HEK293 (cell line): ENCODE data around the gene VPS13D.

Source experiments
- CTCF ChIA-PET: fragments of 350-600 bp; formaldehyde crosslinking; extraction: SDS; loops from one replicate; lab custom pipeline; 2021; ENCODE audit warnings: antibody characterized with exemption; lab: Yijun Ruan, JAX
- POLR2A ChIA-PET: fragments of 300-600 bp; formaldehyde crosslinking; extraction: SDS; loops from one replicate; lab custom pipeline; 2020; ENCODE audit warnings: antibody characterized with exemption, inconsistent platforms; lab: Yijun Ruan, JAX
- H3K27ac ChIP-seq: fragments of 200-500 bp; sonication (Bioruptor generic); 2 replicates; pipeline ENCODE4 v1.5.1; 2014; ENCODE audit warnings: low read depth, low read length, control low read depth, inconsistent platforms; ENCODE audit errors: extremely low read depth
- H3K36me3 ChIP-seq, 2 experiments: fragments of 200-500 bp in 1 of 2; sonication (Bioruptor generic) in 1 of 2; 1 replicate in 1 of 2; 2 replicates in 1 of 2; pipeline ENCODE4 v1.5.1; 2014 to 2017; ENCODE audit warnings: inconsistent platforms in 2 of 2, low read length in 2 of 2; ENCODE audit not compliant: control insufficient read depth in 2 of 2, insufficient read depth in 1 of 2
- H3K4me1 ChIP-seq: fragments of 200-500 bp; sonication (Bioruptor generic); 2 replicates; pipeline ENCODE4 v1.5.1; 2014; ENCODE audit warnings: mild to moderate bottlenecking, low read length, inconsistent platforms; ENCODE audit not compliant: control insufficient read depth, insufficient read depth
- H3K4me3 ChIP-seq: 2 replicates; pipeline ENCODE4 v1.5.1; 2011; ENCODE audit warnings: low read depth, mild to moderate bottlenecking, control low read depth, low read length, moderate library complexity
- H3K9me3 ChIP-seq: fragments of 200-500 bp; sonication (Bioruptor generic); 2 replicates; pipeline ENCODE4 v1.5.1; 2014; ENCODE audit warnings: low read depth, low read length, inconsistent platforms; ENCODE audit not compliant: control insufficient read depth, insufficient read depth
- FEZF1 ChIP-seq: fragments of 450-650 bp; formaldehyde crosslinking; IDR thresholded peaks from 2 replicates; pipeline ENCODE4 v1.5.1; 2016; ENCODE audit warnings: missing biosample characterization, missing genetic modification characterization
- GFI1B ChIP-seq: fragments of 450-650 bp; formaldehyde crosslinking; IDR thresholded peaks from 2 replicates; pipeline ENCODE4 v1.5.1; 2016; ENCODE audit warnings: missing biosample characterization, missing genetic modification characterization
- GLIS1 ChIP-seq: fragments of 450-650 bp; formaldehyde crosslinking; IDR thresholded peaks from 2 replicates; pipeline ENCODE4 v1.5.1; 2016; ENCODE audit warnings: missing biosample characterization, missing genetic modification characterization
- IKZF3 ChIP-seq: fragments of 450-650 bp; IDR thresholded peaks from 2 replicates; pipeline ENCODE4 v1.5.0; 2018; ENCODE audit warnings: missing biosample characterization, mild to moderate bottlenecking, missing genetic modification characterization, moderate library complexity
- KLF1 ChIP-seq: fragments of 450-650 bp; formaldehyde crosslinking; IDR thresholded peaks from 2 replicates; pipeline ENCODE4 v1.5.1; 2016; ENCODE audit warnings: missing biosample characterization, missing genetic modification characterization
- KLF7 ChIP-seq: fragments of 450-650 bp; formaldehyde crosslinking; IDR thresholded peaks from 2 replicates; pipeline ENCODE4 v1.5.1; 2016; ENCODE audit warnings: missing biosample characterization, missing genetic modification characterization, borderline replicate concordance
- MEIS1 ChIP-seq: sonication (generic); formaldehyde crosslinking; IDR thresholded peaks from 2 replicates; pipeline ENCODE4 v1.8.1; 2022; ENCODE audit warnings: missing genetic modification reagents, mild to moderate bottlenecking, borderline replicate concordance
- SALL2 ChIP-seq: fragments of 450-650 bp; formaldehyde crosslinking; IDR thresholded peaks from 2 replicates; pipeline ENCODE4 v1.5.0; 2017; ENCODE audit warnings: missing biosample characterization, mild to moderate bottlenecking, missing genetic modification characterization, borderline replicate concordance
- SP3 ChIP-seq: fragments of 450-650 bp; formaldehyde crosslinking; IDR thresholded peaks from 2 replicates; pipeline ENCODE4 v1.5.1; 2016; ENCODE audit warnings: missing biosample characterization, missing genetic modification characterization
- YY2 ChIP-seq: fragments of 450-650 bp; formaldehyde crosslinking; IDR thresholded peaks from 2 replicates; pipeline ENCODE4 v1.5.1; 2016; ENCODE audit warnings: missing biosample characterization, missing genetic modification characterization
- ZFP3 ChIP-seq: fragments of 450-650 bp; formaldehyde crosslinking; IDR thresholded peaks from 2 replicates; pipeline ENCODE4 v1.5.1; 2016; ENCODE audit warnings: low read depth, missing biosample characterization, missing genetic modification characterization
- ZNF132 ChIP-seq: fragments of 450-650 bp; formaldehyde crosslinking; IDR thresholded peaks from 2 replicates; pipeline ENCODE4 v1.5.1; 2017; ENCODE audit warnings: missing biosample characterization, missing genetic modification characterization, borderline replicate concordance
- ZNF133 ChIP-seq: fragments of 450-650 bp; formaldehyde crosslinking; IDR thresholded peaks from 2 replicates; pipeline ENCODE4 v1.5.1; 2016; ENCODE audit warnings: missing biosample characterization, missing genetic modification characterization
- ZNF184 ChIP-seq: fragments of 450-650 bp; IDR thresholded peaks from 2 replicates; pipeline ENCODE4 v1.5.1; 2018; ENCODE audit warnings: missing biosample characterization, mild to moderate bottlenecking, missing genetic modification characterization
- ZNF202 ChIP-seq: fragments of 450-650 bp; formaldehyde crosslinking; IDR thresholded peaks from 2 replicates; pipeline ENCODE4 v1.5.1; 2016; ENCODE audit warnings: missing biosample characterization, missing genetic modification characterization, borderline replicate concordance
- ZNF341 ChIP-seq: fragments of 450-650 bp; formaldehyde crosslinking; IDR thresholded peaks from 2 replicates; pipeline ENCODE4; 2016; ENCODE audit warnings: low read depth, missing biosample characterization, missing genetic modification characterization
- ZNF37A ChIP-seq: fragments of 450-650 bp; IDR thresholded peaks from 2 replicates; pipeline ENCODE4 v1.5.1; 2018; ENCODE audit warnings: missing biosample characterization, missing genetic modification characterization
- ZNF514 ChIP-seq: fragments of 450-650 bp; formaldehyde crosslinking; IDR thresholded peaks from 2 replicates; pipeline ENCODE4 v1.5.1; 2016; ENCODE audit warnings: missing biosample characterization, missing genetic modification characterization
- ZNF529 ChIP-seq: fragments of 450-650 bp; formaldehyde crosslinking; IDR thresholded peaks from 2 replicates; pipeline ENCODE4 v1.5.1; 2017; ENCODE audit warnings: missing genetic modification characterization, missing biosample characterization; ENCODE audit not compliant: insufficient replicate concordance
- ZNF596 ChIP-seq: fragments of 450-650 bp; IDR thresholded peaks from 2 replicates; pipeline ENCODE4 v1.5.0; 2018; ENCODE audit warnings: missing biosample characterization, mild to moderate bottlenecking, missing genetic modification characterization, moderate library complexity
- ZNF76 ChIP-seq: fragments of 450-650 bp; formaldehyde crosslinking; IDR thresholded peaks from 2 replicates; pipeline ENCODE4; 2016; ENCODE audit warnings: low read depth, missing biosample characterization, missing genetic modification characterization, borderline replicate concordance
- ZNF768 ChIP-seq: fragments of 450-650 bp; formaldehyde crosslinking; IDR thresholded peaks from 2 replicates; pipeline ENCODE4 v1.5.1; 2018; ENCODE audit warnings: missing biosample characterization, mild to moderate bottlenecking, missing genetic modification characterization
- ZNF777 ChIP-seq: fragments of 450-650 bp; formaldehyde crosslinking; IDR thresholded peaks from 2 replicates; pipeline ENCODE4 v1.5.1; 2017; ENCODE audit warnings: missing biosample characterization, missing genetic modification characterization, borderline replicate concordance
- ZSCAN16 ChIP-seq: fragments of 450-650 bp; formaldehyde crosslinking; IDR thresholded peaks from 2 replicates; pipeline ENCODE4 v1.5.1; 2016; ENCODE audit warnings: missing biosample characterization, missing genetic modification characterization
- ZSCAN30 ChIP-seq: fragments of 450-650 bp; IDR thresholded peaks from 2 replicates; pipeline ENCODE4 v1.5.1; 2018; ENCODE audit warnings: missing biosample characterization, mild to moderate bottlenecking, missing genetic modification characterization, moderate library complexity
- TF ChIP-seq, protein P1 (sequence below): fragments of 450-650 bp; formaldehyde crosslinking; IDR thresholded peaks from 2 replicates; pipeline ENCODE4 v1.5.1; 2016; ENCODE audit warnings: missing biosample characterization, missing genetic modification characterization
- TF ChIP-seq, protein P2 (sequence below): fragments of 450-650 bp; formaldehyde crosslinking; IDR thresholded peaks from 2 replicates; pipeline ENCODE4 v1.5.1; 2016; ENCODE audit warnings: missing biosample characterization, missing genetic modification characterization
- TF ChIP-seq, protein P3 (sequence below): fragments of 450-650 bp; formaldehyde crosslinking; IDR thresholded peaks from 2 replicates; pipeline ENCODE4 v1.5.1; 2017; ENCODE audit warnings: missing biosample characterization, missing genetic modification characterization

VPS13D gene

DNA sequence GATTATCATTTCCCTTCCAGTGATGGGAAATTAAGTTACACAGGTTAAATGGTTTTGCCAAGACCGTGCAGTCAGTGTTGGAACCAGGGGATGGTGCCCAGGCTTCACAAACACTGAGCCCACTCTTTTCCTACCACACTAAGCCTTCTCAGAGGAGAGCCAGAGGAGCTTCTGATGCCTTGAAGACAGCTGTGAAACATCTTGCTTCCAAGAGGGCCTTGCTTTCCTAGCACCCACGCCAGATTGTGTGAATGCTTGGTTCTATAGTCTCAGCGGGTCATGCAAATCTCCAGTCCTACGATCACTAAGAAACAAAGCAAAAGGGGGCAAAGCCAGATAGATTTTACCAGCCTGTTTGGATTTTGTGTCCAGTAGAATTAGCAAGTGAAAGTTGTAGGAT is 200.7 kb downstream of the VPS13D start:
- POLR2A ChIA-PET = no interaction called here
- Histone ChIP-seq H3K27ac (no peak overlapping the region), H3K36me3 (peaks cover 0 to 14% of the 10 kb centered on the region in 2 experiments; a peak in 1 of 3 replicates), H3K9me3 (no peaks in the 10 kb centered on the region), H3K4me3 (no peak overlapping the region), H3K4me1 (peaks cover 16% of the 10 kb centered on the region)
- CTCF ChIA-PET = interaction anchor here (0.5 to 0.6 kb wide), 2 partner anchors 28 to 136 kb away, joined by 3 to 10 read pairs; no protein-coding TSS in a partner anchor
- TF ChIP-seq ZNF202 (tag by site-specific recombination) (no peak), ZSCAN30 (tag by site-specific recombination) (no peak), ZNF184 (no peak), ZSCAN16 (no peak), ZNF529 (tag by site-specific recombination) (no peak), ZNF76 (tag by site-specific recombination) (no peak), ZNF514 (no peak), KLF7 (no peak), SP3 (tag by site-specific recombination) (no peak), YY2 (tag by site-specific recombination) (no peak), MEIS1 (CRISPR knock-in tag) (no peak), IKZF3 (tag by site-specific recombination) (no peak), ZNF37A (tag by site-specific recombination) (no peak)
- TF ChIP-seq, protein P1, sequence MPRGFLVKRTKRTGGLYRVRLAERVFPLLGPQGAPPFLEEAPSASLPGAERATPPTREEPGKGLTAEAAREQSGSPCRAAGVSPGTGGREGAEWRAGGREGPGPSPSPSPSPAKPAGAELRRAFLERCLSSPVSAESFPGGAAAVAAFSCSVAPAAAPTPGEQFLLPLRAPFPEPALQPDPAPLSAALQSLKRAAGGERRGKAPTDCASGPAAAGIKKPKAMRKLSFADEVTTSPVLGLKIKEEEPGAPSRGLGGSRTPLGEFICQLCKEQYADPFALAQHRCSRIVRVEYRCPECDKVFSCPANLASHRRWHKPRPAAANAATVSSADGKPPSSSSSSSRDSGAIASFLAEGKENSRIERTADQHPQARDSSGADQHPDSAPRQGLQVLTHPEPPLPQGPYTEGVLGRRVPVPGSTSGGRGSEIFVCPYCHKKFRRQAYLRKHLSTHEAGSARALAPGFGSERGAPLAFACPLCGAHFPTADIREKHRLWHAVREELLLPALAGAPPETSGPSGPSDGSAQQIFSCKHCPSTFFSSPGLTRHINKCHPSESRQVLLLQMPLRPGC (tag by site-specific recombination) = no peak

DNA sequence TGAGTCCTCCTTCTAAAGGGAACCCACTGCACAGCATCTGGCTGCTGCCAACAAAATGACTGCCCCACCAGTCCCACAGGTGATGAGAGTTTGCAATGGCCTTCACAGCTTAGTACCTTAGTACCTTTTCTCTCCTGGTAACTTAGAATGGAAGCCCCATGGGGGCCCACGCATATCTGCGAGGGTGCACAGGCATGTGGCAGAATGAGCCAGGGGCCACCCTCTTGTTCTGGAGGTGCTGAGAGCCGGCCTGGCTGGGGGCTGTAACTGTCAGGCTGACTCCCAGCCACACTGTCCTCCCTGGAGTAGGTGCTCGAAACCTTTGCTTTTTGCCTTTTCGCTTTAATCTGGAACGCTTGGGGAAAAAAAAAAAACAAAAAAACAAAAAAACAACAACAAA is 203.1 kb downstream of the VPS13D start:
- no peak for TF ChIP-seq ZNF132
- no peak for TF ChIP-seq ZNF768 (tag by site-specific recombination)
- TF ChIP-seq ZNF777 = no peak
- H3K36me3 ChIP-seq = peaks cover 0 to 22% of the 10 kb centered on the region in 2 experiments; a peak in 1 of 3 replicates
- no peak overlapping the region for H3K27ac ChIP-seq
- no peak overlapping the region for H3K4me3 ChIP-seq
- H3K4me1 ChIP-seq = peaks cover 16% of the 10 kb centered on the region
- no peaks in the 10 kb centered on the region for H3K9me3 ChIP-seq
- CTCF ChIA-PET = no interaction called here
- POLR2A ChIA-PET = interaction anchor here (3.0 kb wide), 1 partner anchor 186 kb away, joined by 7 read pairs; the partner anchor contains the start of gene DHRS3

DNA sequence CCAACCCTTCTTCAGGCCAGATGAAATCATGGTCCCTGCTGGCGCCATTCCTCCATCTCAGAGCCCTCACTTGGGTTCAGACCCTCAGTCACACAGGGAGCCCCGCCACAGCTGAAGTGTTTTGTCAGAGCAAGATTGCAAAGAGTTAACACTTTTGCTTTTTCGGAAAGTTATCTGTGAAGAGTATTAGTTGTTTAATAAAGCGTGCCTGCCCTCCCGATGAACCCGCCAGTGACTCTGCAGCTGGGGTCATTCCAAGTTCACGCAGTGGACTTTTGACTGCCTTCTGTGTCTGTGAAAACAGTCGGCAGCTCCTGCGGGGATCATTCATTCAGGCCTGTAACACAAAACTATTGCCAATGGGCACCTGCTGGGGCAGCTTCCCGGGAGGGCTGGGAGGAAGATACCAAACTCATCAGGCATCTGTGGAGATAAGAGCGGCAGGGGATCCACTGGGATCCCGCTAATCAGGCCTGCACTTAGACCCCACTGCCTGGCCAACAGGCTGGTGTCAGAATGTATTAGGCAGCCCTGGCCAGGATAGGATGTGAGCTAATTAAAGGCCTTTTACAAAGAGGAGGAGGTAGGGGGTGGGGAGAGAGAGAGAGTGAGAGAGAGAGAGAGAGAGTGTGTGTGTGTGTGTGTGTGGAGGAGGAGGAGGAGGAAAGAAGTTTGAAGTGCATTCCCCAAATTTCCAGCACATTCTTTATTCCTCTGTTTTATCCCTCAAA is 203.7 kb downstream of the VPS13D start:
- CTCF ChIA-PET = no interaction called here
- peaks cover 16% of the 10 kb centered on the region for H3K4me1 ChIP-seq
- POLR2A ChIA-PET = interaction anchor here (0.6 to 3.0 kb wide), 2 partner anchors 39 to 185 kb away, joined by 4 to 7 read pairs; partner anchors contain the start of gene DHRS3
- H3K4me3 ChIP-seq = no peak overlapping the region
- H3K27ac ChIP-seq = peak overlapping the region; percentile 1; the same call in 1 of the 2 replicates
- peaks cover 0 to 21% of the 10 kb centered on the region in 2 experiments; a peak in 1 of 3 replicates for H3K36me3 ChIP-seq
- H3K9me3 ChIP-seq = no peaks in the 10 kb centered on the region
- TF ChIP-seq FEZF1 (tag by site-specific recombination) = peak; percentile 68
- TF ChIP-seq ZNF133 (tag by site-specific recombination) = no peak
- TF ChIP-seq IKZF3 (tag by site-specific recombination) = peak; percentile 72
- TF ChIP-seq KLF1 (tag by site-specific recombination) = peak; percentile 55
- TF ChIP-seq, protein P2, sequence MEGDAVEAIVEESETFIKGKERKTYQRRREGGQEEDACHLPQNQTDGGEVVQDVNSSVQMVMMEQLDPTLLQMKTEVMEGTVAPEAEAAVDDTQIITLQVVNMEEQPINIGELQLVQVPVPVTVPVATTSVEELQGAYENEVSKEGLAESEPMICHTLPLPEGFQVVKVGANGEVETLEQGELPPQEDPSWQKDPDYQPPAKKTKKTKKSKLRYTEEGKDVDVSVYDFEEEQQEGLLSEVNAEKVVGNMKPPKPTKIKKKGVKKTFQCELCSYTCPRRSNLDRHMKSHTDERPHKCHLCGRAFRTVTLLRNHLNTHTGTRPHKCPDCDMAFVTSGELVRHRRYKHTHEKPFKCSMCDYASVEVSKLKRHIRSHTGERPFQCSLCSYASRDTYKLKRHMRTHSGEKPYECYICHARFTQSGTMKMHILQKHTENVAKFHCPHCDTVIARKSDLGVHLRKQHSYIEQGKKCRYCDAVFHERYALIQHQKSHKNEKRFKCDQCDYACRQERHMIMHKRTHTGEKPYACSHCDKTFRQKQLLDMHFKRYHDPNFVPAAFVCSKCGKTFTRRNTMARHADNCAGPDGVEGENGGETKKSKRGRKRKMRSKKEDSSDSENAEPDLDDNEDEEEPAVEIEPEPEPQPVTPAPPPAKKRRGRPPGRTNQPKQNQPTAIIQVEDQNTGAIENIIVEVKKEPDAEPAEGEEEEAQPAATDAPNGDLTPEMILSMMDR (tag by site-specific recombination) = peak; percentile 35; the same call in 1 of the 2 replicates
- TF ChIP-seq, protein P3, sequence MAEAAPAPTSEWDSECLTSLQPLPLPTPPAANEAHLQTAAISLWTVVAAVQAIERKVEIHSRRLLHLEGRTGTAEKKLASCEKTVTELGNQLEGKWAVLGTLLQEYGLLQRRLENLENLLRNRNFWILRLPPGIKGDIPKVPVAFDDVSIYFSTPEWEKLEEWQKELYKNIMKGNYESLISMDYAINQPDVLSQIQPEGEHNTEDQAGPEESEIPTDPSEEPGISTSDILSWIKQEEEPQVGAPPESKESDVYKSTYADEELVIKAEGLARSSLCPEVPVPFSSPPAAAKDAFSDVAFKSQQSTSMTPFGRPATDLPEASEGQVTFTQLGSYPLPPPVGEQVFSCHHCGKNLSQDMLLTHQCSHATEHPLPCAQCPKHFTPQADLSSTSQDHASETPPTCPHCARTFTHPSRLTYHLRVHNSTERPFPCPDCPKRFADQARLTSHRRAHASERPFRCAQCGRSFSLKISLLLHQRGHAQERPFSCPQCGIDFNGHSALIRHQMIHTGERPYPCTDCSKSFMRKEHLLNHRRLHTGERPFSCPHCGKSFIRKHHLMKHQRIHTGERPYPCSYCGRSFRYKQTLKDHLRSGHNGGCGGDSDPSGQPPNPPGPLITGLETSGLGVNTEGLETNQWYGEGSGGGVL (tag by site-specific recombination) = peak; percentile 95
- TF ChIP-seq ZNF596 = peak; percentile 83
- no peak for TF ChIP-seq GFI1B (tag by site-specific recombination)
- no peak for TF ChIP-seq ZFP3
- TF ChIP-seq ZNF341 = no peak
- TF ChIP-seq GLIS1 = peak; percentile 92
- TF ChIP-seq KLF7 = peak; percentile 31; the same call in 1 of the 2 replicates
- no peak for TF ChIP-seq SALL2 (tag by site-specific recombination)
